OCI-LY7 (cell line): ENCODE data around the gene NPY5R.

Experiments
- CTCF ChIP-seq: fragments of 200-600 bp; sonication (generic); conservative IDR thresholded peaks from 2 replicates; pipeline ENCODE4 v1.5.1; 2014; ENCODE audit warnings: mild to moderate bottlenecking, antibody characterized with exemption, low read length, moderate library complexity, mixed read lengths
- EZH2phosphoT487 ChIP-seq: fragments of 200-600 bp; sonication (generic); IDR thresholded peaks from 2 replicates; pipeline ENCODE4 v1.6.1; 2018; ENCODE audit warnings: low read depth, borderline replicate concordance, mild to moderate bottlenecking, mixed run types, antibody characterized with exemption, low read length, moderate library complexity, mixed read lengths

- TF ChIP-seq CTCF (no peak), EZH2phosphoT487 (no peak)
These were observed 40.6 kb upstream of the NPY5R start for GRCh38 chr4:163303069-163303468.
